ES-I3 (cell line): ENCODE data around the gene HNMT.
"Not testable (repeated sequence)": the region's sequence is repeated elsewhere in the genome, so short reads cannot be mapped to it uniquely, and the experiment has no call there.

Experiments
- H3K36me3 ChIP-seq: 2 replicates; pipeline ENCODE4 v1.6.1; 2013; ENCODE audit warnings: mild to moderate bottlenecking, low read length, control low read depth, moderate library complexity; ENCODE audit not compliant: insufficient read depth
- H3K4me1 ChIP-seq: 2 replicates; pipeline ENCODE4 v1.6.1; 2013; ENCODE audit warnings: mild to moderate bottlenecking, control low read depth, low read length; ENCODE audit not compliant: insufficient read depth
- H3K9ac ChIP-seq: 2 replicates; pipeline ENCODE4 v1.6.1; 2013; ENCODE audit warnings: low read depth, mild to moderate bottlenecking, low read length, moderate library complexity
- H3K9me3 ChIP-seq: 2 replicates; pipeline ENCODE4 v1.6.1; 2013; ENCODE audit warnings: mild to moderate bottlenecking, low read length, moderate library complexity; ENCODE audit not compliant: control insufficient read depth, insufficient read depth

Gene HNMT

GRCh38 chr2:137975280-137976271 lies 11.3 kb downstream of the HNMT start:
- no peaks in the 10 kb centered on the region for H3K36me3 ChIP-seq
- H3K9ac ChIP-seq: no peak overlapping the region
- H3K9me3 ChIP-seq: no peaks in the 10 kb centered on the region
- no peaks in the 10 kb centered on the region for H3K4me1 ChIP-seq

GRCh38 chr2:137976274-137976673 lies 12.0 kb downstream of the HNMT start:
- H3K9me3 ChIP-seq: no peaks in the 10 kb centered on the region
- H3K9ac ChIP-seq: no peak overlapping the region
- H3K4me1 ChIP-seq: no peaks in the 10 kb centered on the region
- no peaks in the 10 kb centered on the region for H3K36me3 ChIP-seq

- H3K9ac ChIP-seq: no peak overlapping the region
Observed at GRCh38 chr2:137977790-137978189, 13.5 kb downstream of the HNMT start.

GRCh38 chr2:137980459-137980858 lies 16.2 kb downstream of the HNMT start:
- Histone ChIP-seq H3K9me3 (no peaks in the 10 kb centered on the region), H3K36me3 (no peaks in the 10 kb centered on the region), H3K4me1 (no peaks in the 10 kb centered on the region), H3K9ac (no peak overlapping the region)

More at GRCh38 chr2:137977790-137978189, 13.5 kb downstream of the HNMT start:
- Histone ChIP-seq H3K36me3 (no peaks in the 10 kb centered on the region), H3K4me1 (no peaks in the 10 kb centered on the region), H3K9me3 (no peaks in the 10 kb centered on the region)

GRCh38 chr2:137981112-137981656 lies 16.9 kb downstream of the HNMT start:
- Histone ChIP-seq H3K4me1 (no peaks in the 10 kb centered on the region), H3K36me3 (no peaks in the 10 kb centered on the region), H3K9me3 (no peaks in the 10 kb centered on the region), H3K9ac (no peak overlapping the region)

GRCh38 chr2:137983581-137983980 lies 19.3 kb downstream of the HNMT start:
- no peaks in the 10 kb centered on the region for H3K9me3 ChIP-seq
- no peaks in the 10 kb centered on the region for H3K4me1 ChIP-seq
- H3K36me3 ChIP-seq: no peaks in the 10 kb centered on the region
- no peak overlapping the region for H3K9ac ChIP-seq

GRCh38 chr2:137986268-137986667 lies 22.0 kb downstream of the HNMT start:
- H3K4me1 ChIP-seq: no peaks in the 10 kb centered on the region
- H3K9ac ChIP-seq: no peak overlapping the region
- peaks cover 2% of the 10 kb centered on the region; the same call in 1 of the 2 replicates for H3K9me3 ChIP-seq
- no peaks in the 10 kb centered on the region for H3K36me3 ChIP-seq

- H3K36me3 ChIP-seq: no peaks in the 10 kb centered on the region
- no peak overlapping the region for H3K9ac ChIP-seq
- no peaks in the 10 kb centered on the region for H3K4me1 ChIP-seq
- H3K9me3 ChIP-seq: peaks cover 3% of the 10 kb centered on the region; the same call in 1 of the 2 replicates
Observed at GRCh38 chr2:137987011-137987410, 22.7 kb downstream of the HNMT start.

- Histone ChIP-seq H3K9me3 (peaks cover 3% of the 10 kb centered on the region; the same call in 1 of the 2 replicates), H3K4me1 (no peaks in the 10 kb centered on the region), H3K36me3 (no peaks in the 10 kb centered on the region)
Observed at GRCh38 chr2:137991078-137991477, 26.8 kb downstream of the HNMT start.

GRCh38 chr2:137992039-137992646 lies 27.9 kb downstream of the HNMT start:
- H3K36me3 ChIP-seq: no peaks in the 10 kb centered on the region
- H3K9me3 ChIP-seq: peaks cover 3% of the 10 kb centered on the region; the same call in 1 of the 2 replicates

More at GRCh38 chr2:137991078-137991477, 26.8 kb downstream of the HNMT start:
- no peak overlapping the region for H3K9ac ChIP-seq

GRCh38 chr2:137993715-137994476 lies 29.6 kb downstream of the HNMT start:
- H3K9me3 ChIP-seq, H3K9ac ChIP-seq, H3K36me3 ChIP-seq, H3K4me1 ChIP-seq: not testable (repeated sequence)

More at GRCh38 chr2:137992039-137992646, 27.9 kb downstream of the HNMT start:
- Histone ChIP-seq H3K9ac (no peak overlapping the region), H3K4me1 (no peaks in the 10 kb centered on the region)

GRCh38 chr2:137995368-137995767 lies 31.1 kb downstream of the HNMT start:
- not testable (repeated sequence) for H3K36me3 ChIP-seq, H3K9me3 ChIP-seq, H3K9ac ChIP-seq, H3K4me1 ChIP-seq

- not testable (repeated sequence) for H3K9ac ChIP-seq, H3K4me1 ChIP-seq, H3K36me3 ChIP-seq, H3K9me3 ChIP-seq
Observed at GRCh38 chr2:137996158-137996557, 31.9 kb downstream of the HNMT start.

- Histone ChIP-seq H3K36me3 (no peaks in the 10 kb centered on the region), H3K9me3 (no peaks in the 10 kb centered on the region), H3K9ac (no peak overlapping the region), H3K4me1 (no peaks in the 10 kb centered on the region)
Observed at GRCh38 chr2:137997733-137998132, 33.5 kb downstream of the HNMT start.
